Inflammatory macrophage treated with lipopolysaccharide for 1 hour (primary cell): Measurements from ENCODE around the gene RSPH1.
"Not testable (repeated sequence)": the region's sequence is repeated elsewhere in the genome, so short reads cannot be mapped to it uniquely, and the experiment has no call there.

Experiments used
- DNase-seq, 2 donors: peaks; one replicate each; pipeline ENCODE4 v3.0.0-alpha.2; 2020 to 2022

RSPH1 gene

GRCh38 chr21:42480736-42481135 lies 15.3 kb downstream of the RSPH1 start:
- DNase-seq = no peak

GRCh38 chr21:42479582-42479981 lies 16.4 kb downstream of the RSPH1 start:
- DNase-seq = no peak

GRCh38 chr21:42478504-42478903 lies 17.5 kb downstream of the RSPH1 start:
- no peak for DNase-seq

DNA sequence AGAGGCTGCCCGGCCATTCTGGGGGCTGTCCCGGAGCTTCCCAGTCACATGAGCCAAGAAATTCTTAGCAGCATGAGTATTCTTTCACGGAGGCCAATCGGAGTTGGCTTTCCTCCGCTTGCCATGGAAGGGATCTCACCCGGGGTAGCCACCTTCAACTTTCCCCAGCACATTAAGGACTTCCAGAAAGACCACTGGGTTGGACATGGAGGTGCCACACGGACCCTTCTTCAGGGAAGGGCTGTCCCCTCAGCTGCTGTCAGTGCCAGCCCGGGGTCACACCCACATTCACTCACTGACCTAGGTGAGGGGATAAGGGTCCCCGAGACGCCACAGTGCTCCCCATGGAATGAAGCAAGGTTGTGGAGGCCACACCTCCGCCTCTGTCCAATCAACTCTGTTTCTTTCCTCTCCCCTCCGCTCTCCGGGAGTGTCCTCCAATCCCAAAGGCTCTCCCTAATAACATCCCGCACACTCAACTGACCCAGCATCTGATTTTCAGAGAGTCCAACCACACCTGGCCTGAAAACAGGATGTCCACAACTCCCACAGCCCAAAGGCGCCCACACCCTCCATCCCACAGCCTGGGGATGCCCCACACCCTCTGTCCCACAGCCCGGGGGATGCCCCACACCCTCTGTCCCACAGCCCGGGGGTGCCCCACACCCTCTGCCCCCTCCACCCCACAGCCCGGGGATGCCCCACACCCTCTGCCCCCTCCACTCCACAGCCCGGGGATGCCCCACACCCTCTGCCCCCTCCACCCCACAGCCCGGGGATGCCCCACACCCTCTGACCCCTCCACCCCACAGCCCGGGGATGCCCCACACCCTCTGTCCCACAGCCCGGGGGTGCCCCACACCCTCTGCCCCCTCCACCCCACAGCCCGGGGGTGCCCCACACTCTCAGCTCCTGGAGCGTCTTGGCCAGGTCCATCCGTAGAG lies 19.4 kb downstream of the RSPH1 start:
- DNase-seq = no peak

DNA sequence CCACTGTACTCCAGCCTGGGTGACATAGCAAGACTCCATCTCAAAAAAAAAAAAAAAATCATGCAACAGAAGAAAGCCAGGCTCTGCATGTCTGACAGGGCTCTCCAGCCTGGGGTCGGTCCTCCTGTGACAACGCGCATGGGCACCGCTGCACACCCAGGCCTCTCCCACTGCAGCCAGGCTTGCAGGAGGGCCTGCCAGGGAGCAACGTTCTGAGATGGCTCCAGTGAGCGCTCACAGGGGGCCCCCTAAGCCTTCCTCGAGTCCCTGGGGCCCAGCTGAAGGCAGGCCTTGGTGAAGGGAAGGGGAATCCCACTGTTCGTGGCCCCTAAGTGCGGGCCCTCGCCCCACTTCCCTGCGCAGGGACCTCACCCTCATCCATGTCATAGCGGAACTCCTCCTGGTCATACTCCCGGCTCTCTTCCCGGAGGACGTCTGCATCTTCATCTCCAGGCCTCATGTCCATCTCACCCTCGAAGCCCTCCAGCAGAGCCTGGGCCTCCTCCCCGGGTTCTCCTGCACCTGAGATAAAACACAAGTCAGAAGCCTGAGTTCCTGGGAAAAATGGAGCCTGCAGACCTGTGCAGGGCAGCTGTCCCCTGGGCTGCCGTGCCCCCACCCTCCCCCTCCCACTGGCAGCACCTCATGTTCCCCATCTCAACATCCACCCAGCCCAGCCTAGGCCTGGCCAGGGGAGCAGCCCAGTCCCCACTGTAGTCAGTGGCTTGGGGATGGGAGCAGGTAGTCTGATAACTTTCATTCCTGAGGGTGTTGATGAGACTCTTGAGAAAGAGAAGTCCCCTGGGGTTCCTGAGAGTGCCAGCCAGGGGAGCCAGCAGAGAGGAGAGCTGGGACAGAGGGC lies 20.3 kb downstream of the RSPH1 start:
- DNase-seq = no peak

DNA sequence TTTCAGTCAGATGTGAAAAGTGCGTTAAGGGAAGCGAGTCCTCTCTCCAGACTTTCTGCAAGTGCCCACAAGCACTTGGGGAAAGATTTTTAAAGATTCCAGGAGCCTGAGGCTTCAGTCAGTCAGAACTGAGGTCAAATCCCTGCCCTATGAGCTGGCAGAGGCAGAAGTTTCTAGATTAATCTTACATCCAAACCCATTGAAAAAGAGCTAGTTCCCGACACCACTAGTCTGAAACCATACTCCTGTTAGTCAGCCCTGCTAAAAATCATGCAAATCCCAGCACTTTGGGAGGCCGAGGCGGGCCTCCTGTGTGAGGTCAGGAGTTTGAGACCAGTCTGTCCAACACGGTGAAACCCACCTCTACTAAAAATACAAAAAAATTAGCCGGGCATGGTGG lies 21.0 kb downstream of the RSPH1 start:
- no peak for DNase-seq

DNA sequence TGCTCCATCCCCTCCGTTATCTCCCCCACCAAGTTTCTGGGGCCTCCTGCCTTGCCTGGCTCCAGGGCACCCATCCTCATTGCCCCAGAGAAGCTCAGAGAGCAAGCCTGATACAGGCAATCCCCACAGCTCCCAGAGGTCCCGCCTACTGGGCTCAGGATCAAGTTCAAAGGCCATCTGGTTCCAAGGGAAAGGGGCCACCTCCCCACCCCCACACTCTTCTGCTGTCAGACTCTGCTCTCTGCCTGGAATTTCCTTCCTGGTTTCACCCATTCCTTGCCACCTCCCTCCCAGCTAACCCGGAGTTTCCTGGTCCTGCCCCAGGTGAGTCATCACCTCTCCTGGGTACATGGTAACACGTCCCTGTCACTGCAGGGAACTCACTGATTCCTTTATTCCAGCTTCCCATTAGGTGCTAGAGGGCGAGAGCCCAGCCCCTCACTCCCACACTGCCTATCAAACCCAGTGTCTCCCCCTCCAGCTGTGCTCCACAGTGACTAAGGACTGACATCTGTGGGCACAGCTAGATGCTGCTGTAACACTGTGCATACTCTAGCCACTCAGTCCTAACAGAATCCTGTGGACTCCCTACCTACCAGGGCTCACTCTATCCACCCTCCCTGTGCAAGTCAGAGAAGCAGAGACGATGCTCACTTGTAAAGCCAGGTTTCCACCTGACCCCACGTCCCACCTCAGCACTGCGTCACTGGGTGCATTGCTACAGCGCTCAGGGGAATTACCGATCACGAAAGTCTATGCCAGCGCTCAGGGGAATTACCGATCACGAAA lies 21.8 kb downstream of the RSPH1 start:
- peak in 1 of 2 donors; percentile 64 for DNase-seq

DNA sequence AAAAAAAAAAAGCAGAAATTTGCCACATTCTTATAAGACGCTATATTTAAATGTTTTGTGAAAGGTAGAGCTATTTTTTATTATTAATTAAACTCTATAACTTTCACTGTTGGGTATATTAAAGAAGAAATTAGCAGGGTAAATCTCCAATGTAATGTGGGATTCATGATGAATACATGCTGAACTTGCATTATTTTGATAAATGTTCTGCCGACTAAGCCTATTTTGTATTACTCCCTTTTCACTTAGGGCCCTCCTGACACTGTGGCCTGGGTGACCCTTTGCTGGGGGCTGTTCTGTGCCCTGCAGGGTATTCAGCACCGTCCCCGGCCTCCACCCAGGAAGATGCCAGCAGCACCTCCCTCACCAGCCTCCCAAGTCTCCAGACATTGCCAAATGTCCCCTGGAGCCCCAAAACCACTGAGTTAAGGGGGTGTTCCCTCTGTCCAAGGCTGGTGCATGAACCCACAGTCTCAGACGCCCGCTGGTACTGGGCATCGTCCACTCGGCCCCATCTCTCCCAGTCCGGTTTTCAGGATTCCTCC lies 22.5 kb downstream of the RSPH1 start:
- DNase-seq = no peak

DNA sequence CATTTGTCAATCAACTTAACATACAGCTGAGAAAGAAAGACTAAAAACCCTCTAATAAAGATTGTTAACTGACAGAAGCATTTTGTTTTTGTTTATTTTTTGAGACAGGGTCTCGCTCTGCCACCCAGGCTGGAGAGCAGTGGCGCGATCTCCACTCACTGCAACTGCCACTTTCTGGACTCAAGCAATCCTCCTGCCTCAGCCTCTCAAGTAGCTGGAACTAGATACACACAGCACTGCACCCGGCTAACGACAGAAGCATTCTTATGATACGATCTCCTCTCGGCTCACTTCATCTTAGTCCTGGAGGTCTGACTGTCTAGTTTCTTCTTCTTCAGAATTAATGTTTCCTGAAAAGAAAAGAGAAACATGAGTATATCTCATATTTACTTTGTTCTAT lies 23.5 kb downstream of the RSPH1 start:
- no peak for DNase-seq

- DNase-seq = no peak
These were observed 24.2 kb downstream of the RSPH1 start for GRCh38 chr21:42471716-42472330.

GRCh38 chr21:42471206-42471605 lies 24.8 kb downstream of the RSPH1 start:
- DNase-seq = no peak

GRCh38 chr21:42469726-42470125 lies 26.3 kb downstream of the RSPH1 start:
- DNase-seq = not testable (repeated sequence)

DNA sequence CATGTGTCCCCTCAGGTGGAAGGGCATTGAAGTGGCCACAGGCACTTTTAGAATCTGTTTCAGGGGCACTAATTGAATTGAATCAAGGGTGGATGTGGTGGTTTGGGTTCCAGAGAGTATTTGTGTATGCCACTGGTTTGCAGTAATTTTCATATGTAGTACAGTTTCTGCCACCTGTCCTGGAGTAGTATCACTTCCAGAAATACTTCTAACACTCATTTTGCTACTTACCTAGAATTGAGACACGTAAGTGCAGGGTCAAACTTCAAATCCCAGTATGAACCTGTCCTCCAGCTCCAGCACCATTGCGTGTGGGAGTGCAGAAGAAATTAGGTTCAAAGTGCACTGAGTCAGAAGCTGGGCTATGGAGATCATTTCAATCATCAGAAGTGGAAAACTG lies 26.8 kb downstream of the RSPH1 start:
- DNase-seq = no peak

GRCh38 chr21:42468491-42469131 lies 27.4 kb downstream of the RSPH1 start:
- no peak for DNase-seq

- peak; percentile 61 to 65 for DNase-seq
These were observed 28.7 kb downstream of the RSPH1 start for GRCh38 chr21:42467140-42467983.

DNA sequence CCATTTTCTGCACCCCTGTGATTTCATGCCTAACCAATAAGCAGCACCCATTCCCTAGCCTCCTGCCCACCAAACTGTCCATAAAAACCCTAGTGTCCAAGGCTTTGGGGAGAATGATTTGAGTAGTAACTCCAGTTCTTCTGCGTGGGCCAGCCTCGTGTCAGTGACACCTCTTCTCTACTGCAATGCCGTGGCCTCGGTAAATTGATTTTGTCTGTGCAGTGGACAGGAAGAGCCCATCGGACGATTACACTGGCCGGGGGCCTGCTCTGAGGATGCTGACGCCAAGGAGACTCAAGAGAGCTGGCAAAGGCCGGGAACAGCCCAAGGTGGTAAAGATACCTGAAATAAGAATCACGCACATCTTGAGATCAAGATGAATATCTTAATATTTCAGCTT lies 29.3 kb downstream of the RSPH1 start:
- no peak for DNase-seq

- no peak for DNase-seq
These were observed 30.3 kb downstream of the RSPH1 start for GRCh38 chr21:42465803-42466127.

- DNase-seq = peak; percentile 66 to 87
These were observed 30.8 kb downstream of the RSPH1 start for GRCh38 chr21:42465008-42465802.

DNA sequence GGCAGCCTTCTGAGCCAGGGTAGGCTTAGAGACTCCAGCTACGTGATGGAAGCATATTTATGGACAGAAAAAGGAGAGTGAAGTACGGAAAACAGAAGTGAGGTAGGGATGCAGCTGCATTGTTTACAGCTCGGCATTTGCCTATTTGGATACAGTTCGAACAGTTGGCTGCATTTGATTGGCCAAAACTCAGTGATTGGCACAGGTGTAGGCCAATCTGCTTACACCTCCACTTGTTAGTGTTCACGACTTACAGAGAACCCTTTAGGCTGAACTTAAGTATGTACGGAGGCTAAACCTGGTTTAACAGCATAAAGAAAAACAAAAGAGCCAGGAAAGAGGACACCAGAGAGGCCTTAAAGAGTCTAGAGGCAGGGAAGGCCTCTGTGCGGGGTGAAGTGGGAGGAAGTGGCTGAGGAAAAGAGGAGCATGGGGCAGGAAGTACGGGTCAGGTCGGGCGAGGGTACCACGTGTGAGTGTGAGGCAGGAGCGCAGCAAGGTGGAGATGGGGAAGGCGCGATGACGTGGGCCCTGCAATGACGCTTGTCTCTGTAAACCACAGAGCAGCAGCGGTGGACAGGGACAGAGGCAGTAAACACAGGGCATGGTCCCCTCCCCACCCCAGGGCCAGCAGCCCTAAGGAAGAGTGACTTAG lies 32.0 kb downstream of the RSPH1 start:
- peak; percentile 55 to 79 for DNase-seq
